BJ (cell line): ENCODE data around the gene ZDHHC14. TPM values are rescaled to one million over a fixed set of nuclear protein-coding genes. Genes with fewer than 3 reads are reported as not detected.

Experiments used
- CTCF ChIA-PET: fragments of 350-600 bp; formaldehyde crosslinking; extraction: SDS; loops from one replicate; lab custom pipeline; 2021; ENCODE audit warnings: antibody characterized with exemption, inconsistent platforms; lab: Yijun Ruan, JAX
- POLR2A ChIA-PET: fragments of 300-600 bp; sonication (Branson Sonifier 250); formaldehyde crosslinking; extraction: SDS; loops from one replicate; lab custom pipeline; 2021; ENCODE audit warnings: antibody characterized with exemption; lab: Charles Lee
- DNase-seq: peaks from one replicate; pipeline ENCODE4 v3.0.0-alpha.2; 2011; ENCODE audit warnings: low read depth
- H3K27me3 ChIP-seq: 2 replicates; pipeline ENCODE4 v1.6.0; 2011; ENCODE audit warnings: low read length; ENCODE audit not compliant: control insufficient read depth, insufficient read depth
- H3K36me3 ChIP-seq: 2 replicates; pipeline ENCODE4 v1.5.1; 2011; ENCODE audit warnings: low read length; ENCODE audit not compliant: control insufficient read depth, insufficient read depth
- H3K4me3 ChIP-seq: 2 replicates; pipeline ENCODE4 v1.5.1; 2011; ENCODE audit warnings: low read depth, mild to moderate bottlenecking, control low read depth, low read length
- CTCF ChIP-seq: IDR thresholded peaks from 2 replicates; pipeline ENCODE4 v1.5.1; 2011; ENCODE audit warnings: low read depth, mild to moderate bottlenecking, control low read depth, inconsistent platforms, low read length, moderate library complexity; ENCODE audit not compliant: insufficient read depth
- polyA plus RNA-seq: library from polyadenylated mRNA; depleted of rRNA; stranded (reverse); fragments of >200 nt; gene quantifications from 2 replicates; pipeline ENCODE4 v1.2.3, GENCODE V29; 2011

The ZDHHC14 gene
- polyA plus RNA-seq, 1 experiment = 3.6 TPM

GRCh38 chr6:157481189-157481864 lies 100.3 kb downstream of the ZDHHC14 start:
- Histone ChIP-seq H3K4me3 (no peak overlapping the region), H3K27me3 (no peaks in the 10 kb centered on the region), H3K36me3 (no peaks in the 10 kb centered on the region)
- DNase-seq = no peak
- CTCF ChIA-PET = interaction anchor here (1.1 kb wide), 2 partner anchors 13 to 185 kb away, joined by 3 to 5 read pairs; no protein-coding TSS in a partner anchor
- POLR2A ChIA-PET = no interaction called here
- no peak for TF ChIP-seq CTCF

- H3K27me3 ChIP-seq = no peaks in the 10 kb centered on the region
- ChIA-PET CTCF (interaction anchor here (1.1 kb wide), 2 partner anchors 14 to 185 kb away, joined by 3 to 5 read pairs; no protein-coding TSS in a partner anchor), POLR2A (no interaction called here)
- DNase-seq = no peak
- no peak for TF ChIP-seq CTCF
- H3K36me3 ChIP-seq = no peaks in the 10 kb centered on the region
- no peak overlapping the region for H3K4me3 ChIP-seq
Observed at GRCh38 chr6:157481865-157482249, 100.9 kb downstream of the ZDHHC14 start.

GRCh38 chr6:157483770-157484169 lies 102.8 kb downstream of the ZDHHC14 start:
- TF ChIP-seq CTCF = no peak
- Histone ChIP-seq H3K36me3 (no peaks in the 10 kb centered on the region), H3K27me3 (no peaks in the 10 kb centered on the region), H3K4me3 (no peak overlapping the region)
- DNase-seq = no peak
- POLR2A ChIA-PET = no interaction called here
- CTCF ChIA-PET = no interaction called here

- DNase-seq = no peak
- no peak for TF ChIP-seq CTCF
- ChIA-PET CTCF (no interaction called here), POLR2A (no interaction called here)
- Histone ChIP-seq H3K36me3 (no peaks in the 10 kb centered on the region), H3K27me3 (no peaks in the 10 kb centered on the region), H3K4me3 (no peak overlapping the region)
Observed at GRCh38 chr6:157484181-157484580, 103.2 kb downstream of the ZDHHC14 start.

GRCh38 chr6:157486572-157486971 lies 105.6 kb downstream of the ZDHHC14 start:
- ChIA-PET POLR2A (no interaction called here), CTCF (interaction anchor here (1.1 kb wide), 1 partner anchor 111 kb away, joined by 3 read pairs; no protein-coding TSS in a partner anchor)
- DNase-seq = no peak
- Histone ChIP-seq H3K36me3 (no peaks in the 10 kb centered on the region), H3K27me3 (no peaks in the 10 kb centered on the region), H3K4me3 (no peak overlapping the region)
- no peak for TF ChIP-seq CTCF
